Skin of body (tissue), 2 donors: ENCODE data around the gene PSMB7. TPM values are rescaled to one million over a fixed set of nuclear protein-coding genes. Genes with fewer than 3 reads are reported as not detected.

Source experiments
- DNase-seq: peaks from one replicate; lab custom pipeline; 2025; lab: John Stamatoyannopoulos, UW
- total RNA-seq: library from RNA; depleted of rRNA; stranded (reverse); fragments of >200 nt; gene quantifications from one replicate; pipeline ENCODE4 v1.2.3, GENCODE V29; 2014

The PSMB7 gene
- total RNA-seq, 1 donor from 2014 or later: 153 TPM

DNA sequence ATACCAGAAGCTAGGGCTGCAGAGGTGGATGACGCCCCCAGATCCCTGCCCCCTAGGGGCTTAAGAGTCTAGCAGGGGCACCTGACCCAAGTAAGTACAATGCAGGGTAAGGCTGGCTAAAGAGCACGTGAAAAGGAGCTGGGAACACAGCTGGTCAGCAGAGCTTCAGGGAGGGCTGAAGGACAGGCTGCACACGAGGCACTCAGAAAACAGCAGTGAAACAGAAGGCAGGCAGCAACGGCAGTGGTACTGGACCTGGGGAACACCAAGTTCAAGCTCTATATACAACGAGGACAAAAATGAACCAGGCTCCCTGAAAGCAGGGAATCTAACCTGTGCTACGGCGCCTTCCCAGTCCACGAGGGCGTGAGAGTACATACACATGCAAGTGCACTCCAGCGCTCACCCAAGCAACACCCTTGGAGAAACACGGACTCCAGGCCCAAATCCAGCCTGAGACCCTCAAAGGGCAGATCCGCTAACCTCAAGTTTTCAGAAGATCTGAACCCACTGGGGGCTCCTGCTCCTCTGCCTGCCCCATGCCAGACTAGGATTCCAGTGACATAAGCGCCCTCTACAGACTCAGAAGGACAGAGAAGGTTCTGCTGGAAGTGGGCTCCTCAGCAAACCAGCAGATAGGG is 57.4 kb downstream of the PSMB7 start:
- DNase-seq: no peak

DNA sequence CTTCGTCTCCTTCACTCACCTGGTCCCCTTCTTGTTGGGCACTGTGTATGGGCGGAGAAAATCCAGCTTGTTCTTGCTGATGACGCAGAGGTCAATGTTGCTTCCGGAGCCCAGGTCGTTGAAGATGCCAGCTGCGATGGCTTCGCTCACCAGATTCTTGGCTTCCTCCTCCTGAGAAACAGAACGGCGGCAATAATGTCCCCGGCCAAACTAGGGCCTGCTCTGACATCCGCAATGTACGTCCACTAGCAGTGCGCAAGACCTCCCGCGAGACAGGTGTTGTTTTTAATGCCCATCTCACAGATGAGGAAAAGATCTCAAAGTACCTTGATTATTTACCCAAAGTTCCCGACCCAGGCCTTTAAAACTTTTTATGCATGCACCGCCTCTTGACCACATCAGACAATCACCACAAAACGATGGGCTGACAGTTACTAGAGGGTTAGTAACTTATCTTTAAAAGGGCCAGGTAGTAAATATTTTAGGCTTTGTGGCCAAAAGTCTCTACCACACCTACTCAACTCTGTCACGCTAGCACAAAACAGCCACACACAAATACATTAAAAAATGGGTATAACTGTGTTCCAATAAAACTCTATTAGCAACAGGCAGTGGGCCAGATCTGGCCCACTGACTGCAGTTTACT is 58.4 kb downstream of the PSMB7 start:
- DNase-seq: no peak

GRCh38 chr9:124355941-124356744 is 59.1 kb downstream of the PSMB7 start:
- DNase-seq: no peak

DNA sequence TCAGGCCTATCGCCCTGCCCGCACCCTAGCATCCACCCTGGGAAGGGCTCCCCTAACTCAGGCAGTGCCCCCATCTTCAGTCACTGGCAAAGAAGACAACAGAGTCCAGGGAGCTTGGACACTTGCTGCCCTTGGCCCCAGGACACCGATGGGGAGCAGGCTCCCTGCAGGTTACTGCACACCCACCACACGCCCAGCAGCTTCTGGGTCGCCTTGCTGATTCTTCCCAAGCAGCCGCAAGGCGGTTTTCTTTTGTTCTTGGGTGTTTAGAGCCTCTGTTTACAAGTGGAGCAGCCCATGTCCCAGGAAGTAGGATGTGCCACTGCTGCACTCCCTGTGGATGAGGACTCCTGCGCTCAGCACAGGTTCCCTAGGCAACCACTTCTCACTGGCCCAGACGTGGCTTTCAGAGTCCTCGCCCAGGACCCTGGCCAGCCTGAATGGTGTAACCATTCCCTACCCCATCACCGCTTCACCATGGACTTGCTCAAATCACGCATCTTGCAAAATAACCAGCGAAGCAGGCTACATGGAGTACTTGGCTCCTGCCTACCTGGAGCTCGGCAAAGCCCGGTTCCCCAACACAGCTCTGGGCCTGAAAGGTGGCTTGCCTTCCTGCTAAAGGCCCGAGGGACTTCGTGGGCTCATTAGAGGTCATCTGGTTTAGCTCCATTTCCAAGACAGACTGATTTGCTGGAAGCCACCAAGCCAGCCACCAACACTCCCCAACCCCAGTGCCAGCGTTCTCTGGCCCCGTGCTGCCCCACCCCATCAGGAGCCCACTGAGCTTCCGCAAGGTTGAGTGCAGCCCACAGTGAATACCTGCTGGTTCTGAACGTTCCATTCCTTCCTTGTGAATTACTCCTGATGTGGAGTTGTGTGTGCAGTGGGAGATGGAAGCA is 60.0 kb downstream of the PSMB7 start:
- DNase-seq: no peak

DNA sequence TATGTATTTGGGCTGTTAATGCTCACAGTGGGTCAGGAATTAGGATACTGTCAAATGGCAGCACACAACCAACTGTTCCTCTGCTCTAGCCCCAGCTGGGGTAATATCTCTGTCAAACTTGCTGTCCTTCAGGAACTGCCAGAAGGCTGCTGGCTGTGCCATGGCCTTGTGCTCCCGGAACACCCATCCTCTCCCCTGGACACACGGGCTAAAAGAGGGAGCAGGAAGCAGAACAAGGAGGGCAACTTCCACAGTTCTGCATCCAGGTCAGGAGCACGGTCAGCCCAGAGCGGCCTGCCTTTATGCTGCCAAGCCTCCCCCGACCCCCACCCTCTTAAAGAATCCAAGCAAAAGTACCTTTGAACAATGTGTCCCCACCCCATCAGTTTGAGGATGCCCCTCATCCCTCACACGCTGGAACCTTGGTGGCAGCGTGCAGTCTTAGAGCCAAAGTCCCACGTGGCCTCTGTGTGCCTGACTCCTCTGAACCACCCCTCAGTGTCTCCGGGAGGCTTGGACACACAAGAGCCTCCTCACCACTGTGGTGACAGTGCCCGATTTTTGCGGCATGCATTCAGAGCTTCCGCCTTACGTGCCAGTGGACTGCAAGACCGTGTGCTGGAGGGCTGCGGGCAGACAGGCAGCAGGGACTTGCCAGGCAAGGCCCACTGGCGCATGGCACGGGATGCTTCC is 60.8 kb downstream of the PSMB7 start:
- no peak for DNase-seq

DNA sequence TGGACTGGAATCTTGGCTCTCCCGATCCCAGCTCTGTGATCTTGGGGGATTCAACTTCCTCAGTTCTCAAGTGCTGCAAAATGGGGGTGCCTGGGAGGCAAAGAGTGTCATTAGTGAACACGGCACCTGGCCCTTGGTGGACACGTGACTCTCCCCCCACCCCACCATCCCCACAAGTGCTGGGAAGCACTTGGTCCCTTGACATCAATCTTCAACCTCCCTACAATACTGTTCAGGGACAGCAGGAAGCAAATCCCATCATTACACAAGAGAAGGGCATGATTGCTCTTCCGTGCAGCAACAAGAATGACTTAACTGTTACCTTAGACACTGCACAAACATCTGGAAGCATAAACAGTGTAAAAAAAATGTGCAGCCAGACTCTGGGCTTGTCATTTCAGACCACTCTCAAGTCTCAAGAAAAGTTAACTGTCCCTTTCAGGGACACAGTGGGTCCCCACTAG is 61.4 kb downstream of the PSMB7 start:
- no peak for DNase-seq

- no peak for DNase-seq
Measured at GRCh38 chr9:124353166-124353768, 62.0 kb downstream of the PSMB7 start.

DNA sequence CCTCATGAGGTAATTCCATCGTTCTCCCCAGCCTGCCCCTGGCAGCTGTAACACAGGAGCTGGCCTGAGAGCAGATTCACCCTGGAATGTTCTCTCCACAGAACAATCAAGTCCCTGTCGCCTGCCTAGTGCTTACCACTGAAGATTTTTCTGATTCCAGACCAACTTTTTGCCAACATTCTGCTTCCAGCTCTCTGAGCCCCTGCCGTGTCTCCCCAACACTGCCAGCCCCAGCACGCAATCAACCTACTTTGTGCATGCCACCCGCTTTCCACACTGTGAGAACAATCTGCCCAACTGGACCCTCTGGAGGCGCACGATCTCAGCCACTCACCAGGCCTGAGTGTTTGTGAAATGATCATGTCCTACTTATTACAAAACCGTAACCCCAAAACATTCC is 62.6 kb downstream of the PSMB7 start:
- DNase-seq: no peak

DNA sequence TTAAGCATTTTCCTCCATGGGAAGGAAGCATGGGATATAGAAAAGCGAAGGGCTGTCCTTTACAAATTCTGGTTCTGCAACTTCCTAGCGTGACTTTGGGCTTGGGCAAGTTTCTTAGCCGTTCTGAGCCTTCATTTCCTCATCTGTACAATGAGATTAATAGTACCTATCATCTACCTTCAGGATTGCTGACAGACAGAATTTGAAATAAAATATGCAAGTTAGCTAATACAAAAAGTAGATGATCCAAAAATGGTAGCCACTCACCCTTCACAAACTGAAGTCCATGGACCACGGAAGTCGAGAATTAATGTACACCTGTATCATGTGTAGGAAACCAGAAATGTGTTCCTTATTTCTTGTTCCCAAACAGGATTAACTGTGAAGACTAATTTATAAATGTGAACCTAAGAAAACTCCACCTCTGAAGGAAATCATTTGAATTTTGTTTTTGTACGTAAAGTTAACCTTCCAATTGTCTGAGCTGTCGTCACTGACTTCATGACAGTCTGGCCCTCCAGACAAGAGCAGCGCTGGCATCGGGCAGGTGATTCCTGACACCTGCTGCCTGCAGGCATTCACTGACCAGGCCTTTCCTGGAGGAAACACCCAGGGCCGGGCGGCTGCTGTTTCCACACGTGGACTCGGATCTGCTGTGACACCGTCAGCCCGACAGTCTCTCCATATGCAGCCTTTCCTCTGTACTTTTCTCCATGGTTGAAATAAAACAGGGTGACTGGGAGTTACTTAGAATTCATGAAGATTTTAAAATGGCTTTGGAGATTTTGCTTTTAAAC is 63.4 kb downstream of the PSMB7 start:
- DNase-seq: no peak

GRCh38 chr9:124350494-124351263 is 64.6 kb downstream of the PSMB7 start:
- no peak for DNase-seq

- no peak for DNase-seq
Measured at GRCh38 chr9:124349675-124350493, 65.4 kb downstream of the PSMB7 start.

DNA sequence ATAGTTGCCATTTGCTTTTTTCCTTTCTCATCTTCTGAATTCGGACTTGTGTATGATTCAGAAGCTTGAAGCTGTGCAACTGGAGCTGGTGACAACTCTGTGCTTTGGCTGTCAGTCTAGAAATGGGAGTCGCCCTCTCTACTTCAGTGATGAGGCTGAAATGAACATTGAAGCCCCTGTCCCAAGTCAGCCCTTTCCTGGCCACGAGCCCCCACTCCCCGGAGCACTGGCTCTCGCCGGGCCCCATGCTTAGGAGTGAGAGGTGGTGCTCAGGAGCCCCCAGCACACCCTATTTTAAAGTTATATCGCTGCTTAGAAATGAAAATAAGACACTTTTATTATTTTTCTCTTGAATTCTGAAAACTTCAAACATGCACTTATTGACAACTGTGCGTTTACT is 66.0 kb downstream of the PSMB7 start:
- DNase-seq: no peak

- DNase-seq: no peak
Measured at GRCh38 chr9:124348831-124349230, 66.4 kb downstream of the PSMB7 start.

GRCh38 chr9:124348363-124348762 is 66.9 kb downstream of the PSMB7 start:
- no peak for DNase-seq

DNA sequence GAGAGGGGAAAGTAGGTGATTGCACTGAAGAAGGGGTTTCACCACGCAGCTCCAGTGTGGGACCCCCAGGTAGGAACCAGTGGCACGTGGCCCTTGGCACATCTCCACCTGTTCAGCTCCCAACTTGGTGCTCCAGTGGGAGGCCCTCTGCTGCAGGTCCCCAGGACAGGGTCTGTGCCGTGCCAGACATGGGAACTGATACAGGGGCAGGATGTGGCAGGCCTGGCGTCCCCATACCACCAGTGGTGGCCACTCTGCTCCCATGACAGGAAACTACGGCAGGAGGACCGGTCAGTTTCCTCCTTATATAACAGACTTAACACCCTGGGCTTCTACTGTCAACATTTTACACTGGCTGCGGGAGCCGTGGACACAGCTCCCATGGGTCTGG is 67.3 kb downstream of the PSMB7 start:
- no peak for DNase-seq

GRCh38 chr9:124347206-124347967 is 67.9 kb downstream of the PSMB7 start:
- no peak for DNase-seq
